Prostate gland (tissue), 2 donors: ENCODE measurements around the gene NSF.

ENCODE experiments used
- CTCF ChIP-seq, 4 experiments: fragments of 200-600 bp in 2 of 4; fragments of 450-650 bp in 2 of 4; sonication (generic) in 2 of 4; IDR thresholded peaks; 1 replicate in 3 of 4; 2 replicates in 1 of 4; pipeline ENCODE4 v1.5.1; 2016 to 2019; ENCODE audit warnings: antibody characterized with exemption in 4 of 4, mild to moderate bottlenecking in 2 of 4, moderate library complexity in 2 of 4
- POLR2A ChIP-seq: fragments of 450-650 bp; IDR thresholded peaks from one replicate; pipeline ENCODE4 v1.6.1; 2016; ENCODE audit warnings: antibody characterized with exemption, mild to moderate bottlenecking
- POLR2AphosphoS5 ChIP-seq: sonication (generic); formaldehyde crosslinking; IDR thresholded peaks from one replicate; pipeline ENCODE4 v1.6.1; 2017; ENCODE audit warnings: antibody characterized with exemption

DNA sequence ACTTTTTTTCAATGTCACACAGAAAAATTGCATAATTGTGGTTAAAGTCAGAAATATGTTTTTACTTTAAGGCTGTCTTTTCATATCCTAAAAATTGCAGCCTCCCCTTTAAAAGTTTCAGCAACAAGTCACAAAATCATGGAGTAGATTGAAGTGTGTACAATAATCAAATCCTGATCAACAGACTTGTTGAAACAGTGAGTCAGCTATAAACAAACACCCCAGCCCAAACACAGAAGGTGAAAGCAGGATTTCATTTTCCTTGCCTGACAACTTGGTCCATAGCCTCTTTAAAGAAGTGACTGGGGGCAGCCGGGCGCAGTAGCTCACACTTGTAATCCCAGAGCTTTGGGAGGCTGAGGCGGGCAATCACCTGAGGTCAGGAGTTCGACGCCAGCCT, 168.1 kb downstream of the NSF start:
- TF ChIP-seq CTCF (IDR thresholded peaks at IDR 0.05): no peak
- TF ChIP-seq POLR2A: no peak
- no peak for TF ChIP-seq POLR2AphosphoS5
